GM12875 (cell line): ENCODE data around the gene TSPAN31.

Source experiments
- H3K4me3 ChIP-seq: one replicate; pipeline ENCODE4 v1.5.1; 2011; ENCODE audit warnings: low read depth, low read length, control low read depth
- CTCF ChIP-seq: IDR thresholded peaks from 2 replicates; pipeline ENCODE4 v1.5.1; 2011; ENCODE audit warnings: low read depth, mild to moderate bottlenecking, control low read depth, inconsistent platforms, low read length, moderate library complexity, borderline replicate concordance; ENCODE audit not compliant: insufficient read depth

The TSPAN31 gene, protein sequence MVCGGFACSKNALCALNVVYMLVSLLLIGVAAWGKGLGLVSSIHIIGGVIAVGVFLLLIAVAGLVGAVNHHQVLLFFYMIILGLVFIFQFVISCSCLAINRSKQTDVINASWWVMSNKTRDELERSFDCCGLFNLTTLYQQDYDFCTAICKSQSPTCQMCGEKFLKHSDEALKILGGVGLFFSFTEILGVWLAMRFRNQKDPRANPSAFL

GRCh38 chr12:57744777-57745484 lies at the start of gene TSPAN31:
TSS of gene TSPAN31 (plus strand) at chr12:57745039. CDS start at chr12:57745155, 116 bp downstream.
- H3K4me3 ChIP-seq: peak within 1 kb of the TSS; percentile 61
- TF ChIP-seq CTCF: no peak

DNA sequence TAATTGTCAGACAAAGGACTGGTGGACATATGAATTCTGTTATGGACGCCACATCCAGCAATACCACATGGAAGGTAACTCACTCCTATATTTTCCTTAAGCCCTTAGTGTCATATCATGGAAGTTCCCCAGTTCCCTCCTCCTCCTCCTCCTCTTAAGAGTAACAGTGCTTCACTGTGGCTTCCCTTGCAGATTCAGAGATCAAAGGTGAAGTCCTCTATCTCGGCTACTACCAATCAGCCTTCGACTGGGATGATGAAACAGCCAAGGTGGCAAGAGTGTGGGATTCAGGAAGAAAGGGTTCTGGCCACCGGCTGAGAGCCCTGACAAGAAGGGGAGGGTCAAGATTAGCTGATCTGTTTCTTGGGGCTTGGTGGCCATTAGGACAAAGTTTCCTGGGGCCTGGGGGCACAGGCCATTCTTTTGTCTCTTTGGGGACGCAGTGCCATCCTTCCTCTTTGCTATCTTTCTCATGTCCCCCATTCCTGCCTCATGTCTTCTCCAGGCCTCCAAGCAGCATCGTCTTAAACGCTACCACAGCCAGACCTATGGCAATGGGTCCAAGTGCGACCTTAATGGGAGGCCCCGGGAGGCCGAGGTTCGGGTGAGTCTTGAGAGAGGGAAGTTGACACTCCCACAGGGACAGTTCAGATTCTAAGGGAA lies 48.9 kb upstream of the TSPAN31 start:
- no peak for TF ChIP-seq CTCF

DNA sequence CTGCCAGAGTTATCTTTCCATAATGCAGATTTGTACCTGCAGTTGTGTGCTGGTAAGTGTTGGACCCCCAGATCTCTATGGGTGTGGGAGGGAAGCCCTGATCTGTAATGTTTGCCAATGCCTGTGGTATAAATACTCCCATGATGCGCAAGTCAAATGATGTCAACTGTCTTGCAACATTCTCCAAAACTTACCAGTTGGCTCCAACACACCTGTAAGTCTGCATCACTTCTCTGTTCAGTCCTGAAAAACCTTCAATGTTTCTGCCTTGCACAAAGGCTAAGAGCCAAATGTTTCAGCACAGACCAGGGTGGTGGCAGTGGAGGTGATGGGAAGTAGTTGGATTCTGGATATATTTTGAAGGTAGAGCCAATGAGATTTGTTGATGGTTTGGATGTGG lies 47.8 kb upstream of the TSPAN31 start:
- no peak for TF ChIP-seq CTCF
- no peak overlapping the region for H3K4me3 ChIP-seq

More for the DNA sequence above, 48.9 kb upstream of the TSPAN31 start:
- no peak overlapping the region for H3K4me3 ChIP-seq

- no peak overlapping the region for H3K4me3 ChIP-seq
- no peak for TF ChIP-seq CTCF
Measured at GRCh38 chr12:57698414-57698813, 46.4 kb upstream of the TSPAN31 start.

DNA sequence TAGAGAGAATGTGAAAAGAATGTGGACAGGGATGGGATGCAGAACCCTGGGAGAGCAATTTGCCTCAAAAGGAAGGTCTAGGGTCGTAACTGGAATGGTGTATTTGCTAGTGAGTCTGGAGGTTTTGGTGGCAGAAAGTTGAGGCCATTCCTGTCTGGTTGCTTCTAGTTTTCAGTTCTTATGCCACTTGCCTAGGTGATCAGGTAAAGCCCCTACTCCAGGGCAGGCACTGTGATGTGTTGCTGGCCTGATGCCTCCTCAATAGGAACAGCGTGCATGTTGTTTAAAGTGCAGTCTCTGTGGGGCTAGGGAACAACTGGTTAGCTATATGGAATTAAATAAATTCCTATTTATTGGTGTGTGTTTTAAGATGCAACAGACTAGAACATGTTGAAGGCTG lies 44.5 kb upstream of the TSPAN31 start:
- no peak overlapping the region for H3K4me3 ChIP-seq
- TF ChIP-seq CTCF: no peak

GRCh38 chr12:57707250-57707649 lies 37.6 kb upstream of the TSPAN31 start:
- TF ChIP-seq CTCF: no peak
- H3K4me3 ChIP-seq: no peak overlapping the region
